Kidney (tissue), 14 donors: Measurements from ENCODE around the gene HUS1. TPM values are rescaled to one million over a fixed set of nuclear protein-coding genes. Genes with fewer than 3 reads are reported as not detected.

Experiments used
- DNase-seq, 5 donors: peaks; one replicate each; pipeline ENCODE4 v3.0.0-alpha.2; 2013 to 2020
- FAIRE-seq: peaks from 2 replicates; lab custom pipeline; 2012; peaks lifted over from hg19 to GRCh38; lab: Jason Lieb, UNC
- H3K27ac ChIP-seq, 2 donors: one replicate each; pipeline ENCODE4 v1.7.0; 2013; ENCODE audit warnings: low read depth in 2 of 2, low read length in 2 of 2, inconsistent platforms in 1 of 2
- H3K27me3 ChIP-seq: one replicate; pipeline ENCODE4 v1.7.1; 2013; ENCODE audit warnings: low read length, inconsistent platforms; ENCODE audit not compliant: control insufficient read depth, insufficient read depth
- H3K36me3 ChIP-seq, 3 donors: one replicate each; pipeline versions ENCODE4 v1.7.0 to v1.7.1; 2013; ENCODE audit warnings: low read length in 3 of 3, control low read depth in 1 of 3, inconsistent platforms in 1 of 3; ENCODE audit not compliant: insufficient read depth in 3 of 3, control insufficient read depth in 2 of 3
- H3K4me1 ChIP-seq, 3 donors: one replicate each; pipeline versions ENCODE4 v1.7.0 to v1.7.1; 2013; ENCODE audit warnings: low read length in 3 of 3, inconsistent platforms in 1 of 3, low read depth in 1 of 3; ENCODE audit not compliant: control insufficient read depth in 2 of 3, insufficient read depth in 2 of 3
- H3K4me3 ChIP-seq, 3 donors: one replicate each; pipeline versions ENCODE4 v1.7.0 to v1.8.1; 2013; ENCODE audit warnings: low read length in 3 of 3, control low read depth in 1 of 3, inconsistent platforms in 1 of 3
- H3K9ac ChIP-seq, 3 donors: one replicate each; pipeline versions ENCODE4 v1.7.0 to v1.7.1; 2013; ENCODE audit warnings: low read length in 3 of 3, control low read depth in 1 of 3, inconsistent platforms in 1 of 3
- H3K9me3 ChIP-seq, 3 donors: one replicate each; pipeline versions ENCODE4 v1.7.0 to v1.7.1; 2013; ENCODE audit warnings: low read length in 3 of 3, control low read depth in 1 of 3, inconsistent platforms in 1 of 3; ENCODE audit not compliant: control insufficient read depth in 2 of 3, insufficient read depth in 1 of 3
- intact Hi-C: fragments of 100-400 bp; cut with DNase I; formaldehyde crosslinking; loops from one replicate; pipeline ENCODE4 v1.11.1; 2022
- polyA plus RNA-seq: library from polyadenylated mRNA; stranded (reverse); fragments of 350-450 nt; fragmentation: Illumina TruSeq; extraction: RNeasy Lipid Tissue Mini Kit (QIAGEN cat#74804); gene quantifications from one replicate; pipeline ENCODE4 v1.2.3, GENCODE V29; 2014; ENCODE audit warnings: low read depth, low replicate concordance; ENCODE audit not compliant: insufficient read depth
- total RNA-seq: library from RNA; stranded (reverse); fragmentation: NEBNext Ultra II Directional; extraction: Animal tissue kit (Norgen Biotek cat#: 25700); gene quantifications from one replicate; pipeline ENCODE4 v1.2.1, GENCODE V29; 2021
- TF ChIP-seq, protein P1 (sequence below): IDR thresholded peaks from 3 replicates; pipeline ENCODE4 v1.5.1; 2012; ENCODE audit warnings: mild to moderate bottlenecking, moderate library complexity, borderline replicate concordance; ENCODE audit not compliant: insufficient read depth; ENCODE audit errors: extremely low read depth
- donor health status: control.
- donor health status: control.
- donor health status: control.
- donor health status: control.
- donor health status: control.
- donor health status: DM: yes; HTN: yes; CAD: no.
- donor health status: Normal renal cell carcinoma (clear cell type).

The HUS1 gene
- total and polyA plus RNA-seq, 2 donors from 2014 or later = 13.4 to 29.5 TPM

- intact Hi-C loops = loop anchor here (10.0 kb wide), 1 partner anchor 157 kb away; no protein-coding TSS in a partner anchor
- no peaks in the 10 kb centered on the region for H3K9me3 ChIP-seq
- FAIRE-seq (no peak), DNase-seq (no peak)
- no peak within 1 kb of the TSS for H3K4me3 ChIP-seq
- peak within 1 kb of the TSS in 1 of 2 donors; percentile 12 for H3K27ac ChIP-seq
- no peak within 1 kb of the TSS for H3K9ac ChIP-seq
- H3K36me3 ChIP-seq = no peaks in the 10 kb centered on the region
- no peaks in the 10 kb centered on the region for H3K27me3 ChIP-seq
- peaks cover 0 to 6% (median 0%) of the 10 kb centered on the region in 3 donors for H3K4me1 ChIP-seq
- TF ChIP-seq, protein P1, sequence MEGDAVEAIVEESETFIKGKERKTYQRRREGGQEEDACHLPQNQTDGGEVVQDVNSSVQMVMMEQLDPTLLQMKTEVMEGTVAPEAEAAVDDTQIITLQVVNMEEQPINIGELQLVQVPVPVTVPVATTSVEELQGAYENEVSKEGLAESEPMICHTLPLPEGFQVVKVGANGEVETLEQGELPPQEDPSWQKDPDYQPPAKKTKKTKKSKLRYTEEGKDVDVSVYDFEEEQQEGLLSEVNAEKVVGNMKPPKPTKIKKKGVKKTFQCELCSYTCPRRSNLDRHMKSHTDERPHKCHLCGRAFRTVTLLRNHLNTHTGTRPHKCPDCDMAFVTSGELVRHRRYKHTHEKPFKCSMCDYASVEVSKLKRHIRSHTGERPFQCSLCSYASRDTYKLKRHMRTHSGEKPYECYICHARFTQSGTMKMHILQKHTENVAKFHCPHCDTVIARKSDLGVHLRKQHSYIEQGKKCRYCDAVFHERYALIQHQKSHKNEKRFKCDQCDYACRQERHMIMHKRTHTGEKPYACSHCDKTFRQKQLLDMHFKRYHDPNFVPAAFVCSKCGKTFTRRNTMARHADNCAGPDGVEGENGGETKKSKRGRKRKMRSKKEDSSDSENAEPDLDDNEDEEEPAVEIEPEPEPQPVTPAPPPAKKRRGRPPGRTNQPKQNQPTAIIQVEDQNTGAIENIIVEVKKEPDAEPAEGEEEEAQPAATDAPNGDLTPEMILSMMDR = no peak
These were observed 31.1 kb downstream of the HUS1 start, which contains the start of gene PKD1L1 for GRCh38 chr7:47948141-47948790. Gene PKD1L1, minus strand, starts transcription at chr7:47948466. Its CDS starts 26 bp downstream, at chr7:47948440.

DNA sequence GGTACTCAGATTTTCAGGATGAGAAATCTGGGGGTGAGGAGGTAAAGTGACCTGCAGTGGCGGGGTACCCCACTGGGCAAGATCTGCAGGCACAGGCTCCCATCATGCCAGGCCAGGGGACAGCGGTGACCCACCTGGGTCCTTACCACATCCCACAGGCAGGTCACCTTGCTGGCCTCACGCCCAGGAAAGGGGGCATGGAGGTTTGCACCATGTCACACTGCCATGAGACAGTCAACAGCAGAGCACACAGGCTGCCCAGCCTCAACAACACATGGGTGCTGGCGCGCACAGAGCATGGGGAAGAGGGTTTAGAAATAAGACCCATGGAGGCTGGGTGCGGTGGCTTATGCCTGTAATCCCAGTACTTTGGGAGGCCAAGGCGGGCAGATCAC lies 32.1 kb downstream of the HUS1 start:
- Histone ChIP-seq H3K27ac (no peak overlapping the region), H3K4me3 (no peak overlapping the region), H3K9me3 (no peaks in the 10 kb centered on the region), H3K9ac (no peak overlapping the region), H3K36me3 (no peaks in the 10 kb centered on the region), H3K27me3 (no peaks in the 10 kb centered on the region), H3K4me1 (peaks cover 0 to 6% (median 0%) of the 10 kb centered on the region in 3 donors)
- FAIRE-seq (no peak), DNase-seq (no peak)
- intact Hi-C loops = loop anchor here (10.0 kb wide), 1 partner anchor 157 kb away; no protein-coding TSS in a partner anchor
- TF ChIP-seq, protein P1 = no peak

DNA sequence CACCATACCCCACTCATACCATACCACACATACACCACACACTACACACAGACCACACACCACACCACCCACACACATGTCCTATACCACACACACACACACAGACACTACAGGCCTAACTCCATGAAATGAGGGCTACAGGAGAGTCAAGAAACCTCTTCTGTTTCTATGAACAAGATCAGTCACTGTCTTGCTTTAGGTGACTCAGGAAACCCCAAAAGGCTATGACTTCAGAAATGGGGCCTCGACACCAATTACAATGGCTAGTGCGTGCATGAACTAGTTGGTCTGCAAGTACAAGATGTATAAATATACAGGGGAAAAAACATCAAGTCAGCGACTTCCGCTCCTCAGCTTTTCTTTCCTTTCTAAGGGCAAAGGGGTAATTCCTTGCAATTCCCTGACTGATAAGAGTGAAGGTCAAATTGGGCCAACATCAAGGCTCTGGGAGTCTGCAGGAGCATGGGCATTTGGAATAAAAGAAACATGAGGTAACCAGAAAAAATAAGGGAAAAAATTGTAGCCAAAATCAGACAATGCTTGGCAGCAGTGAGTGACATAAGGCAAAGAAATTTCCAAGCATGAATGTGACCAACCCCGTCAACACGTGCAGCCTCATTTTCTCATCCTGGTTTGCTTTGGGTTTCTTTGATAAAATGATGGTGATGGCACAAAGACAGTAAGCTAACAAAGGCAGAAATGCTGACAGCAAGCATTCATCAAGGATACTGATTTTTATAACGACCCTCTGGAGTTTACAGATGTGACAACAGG lies 32.6 kb downstream of the HUS1 start:
- FAIRE-seq (no peak), DNase-seq (no peak)
- peaks cover 0 to 6% (median 3%) of the 10 kb centered on the region in 3 donors for H3K4me1 ChIP-seq
- intact Hi-C loops = loop anchor here (10.0 kb wide), 1 partner anchor 158 kb away; no protein-coding TSS in a partner anchor
- H3K36me3 ChIP-seq = no peaks in the 10 kb centered on the region
- no peak overlapping the region for H3K4me3 ChIP-seq
- no peak overlapping the region for H3K27ac ChIP-seq
- H3K27me3 ChIP-seq = no peaks in the 10 kb centered on the region
- no peaks in the 10 kb centered on the region for H3K9me3 ChIP-seq
- TF ChIP-seq, protein P1 = no peak
- no peak overlapping the region for H3K9ac ChIP-seq
